HG03139 (cell line): ENCODE data around the gene IFITM10.
"Not testable (repeated sequence)": the region's sequence is repeated elsewhere in the genome, so short reads cannot be mapped to it uniquely, and the experiment has no call there.

Source experiments
- ATAC-seq: cut with Tn5 transposase; IDR thresholded peaks from one replicate; pipeline ENCODE4 v1.9.1; 2021; ENCODE audit not compliant: unreplicated experiment

IFITM10 gene

DNA sequence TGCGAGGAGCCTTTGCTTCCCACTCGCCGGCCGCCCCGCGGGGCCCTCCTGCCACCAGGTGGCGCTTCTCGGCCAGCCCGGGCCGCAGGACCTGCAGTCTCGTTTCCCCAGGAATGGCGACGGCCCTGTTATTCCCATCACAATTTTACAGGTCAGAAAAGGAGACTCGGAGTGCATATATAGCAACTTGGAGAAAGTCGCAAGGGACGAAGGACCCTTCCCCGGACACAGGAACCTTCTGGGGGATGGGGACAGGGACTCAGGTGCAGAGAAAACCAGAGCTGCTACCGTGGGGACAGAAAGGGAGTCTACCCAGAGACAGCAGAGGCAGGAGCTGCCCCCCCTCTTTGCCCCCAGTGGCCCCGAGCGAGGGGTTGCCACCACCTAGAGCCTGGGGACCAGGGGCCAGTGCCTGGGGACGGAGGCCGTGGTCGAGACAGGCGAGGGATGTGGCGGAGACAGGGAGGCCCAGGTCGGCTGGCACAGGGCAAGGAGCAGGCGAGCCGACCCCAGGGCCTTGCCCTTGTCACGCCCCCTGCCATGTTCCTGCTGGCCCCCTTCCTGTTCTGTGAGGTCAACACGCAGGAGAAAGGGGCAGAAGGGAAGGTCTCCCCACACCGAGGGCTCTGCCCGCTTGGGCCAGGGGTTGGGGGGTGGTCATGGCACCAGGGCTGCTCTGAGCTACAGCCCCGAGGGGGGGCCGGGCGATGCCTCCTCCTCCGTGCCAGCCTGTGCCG, 56.9 kb downstream of the IFITM10 start:
- ATAC-seq = no peak

DNA sequence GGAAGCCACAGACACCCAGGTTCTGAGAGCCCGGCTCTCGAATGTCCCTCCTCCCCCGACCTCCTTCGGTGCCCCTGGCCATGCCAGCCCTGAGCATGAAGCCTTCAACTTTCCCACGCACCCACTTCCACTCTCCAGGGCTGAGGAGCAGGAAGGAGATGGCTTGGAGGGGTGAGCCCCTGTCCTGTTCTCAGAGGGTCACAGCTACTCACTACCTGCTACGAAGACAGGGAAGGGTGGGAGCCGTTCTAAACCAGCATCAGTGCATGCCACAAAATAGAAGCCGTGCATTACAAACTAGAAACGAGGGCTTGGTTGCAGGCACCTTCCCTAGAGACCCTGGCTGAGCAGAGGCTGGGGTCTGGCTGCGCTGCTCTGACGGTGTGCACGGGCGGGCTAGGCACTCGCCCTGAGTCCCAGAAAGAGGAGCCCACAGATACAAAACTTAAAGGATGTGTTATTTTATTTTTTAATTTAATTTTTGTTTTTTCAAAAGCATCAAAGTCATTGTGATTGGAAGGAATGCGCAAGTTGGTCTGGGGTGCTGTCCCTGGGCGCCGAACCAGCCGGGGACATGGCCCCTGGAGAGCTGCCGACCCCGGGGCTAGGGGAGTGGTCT, 57.6 kb downstream of the IFITM10 start:
- no peak for ATAC-seq

DNA sequence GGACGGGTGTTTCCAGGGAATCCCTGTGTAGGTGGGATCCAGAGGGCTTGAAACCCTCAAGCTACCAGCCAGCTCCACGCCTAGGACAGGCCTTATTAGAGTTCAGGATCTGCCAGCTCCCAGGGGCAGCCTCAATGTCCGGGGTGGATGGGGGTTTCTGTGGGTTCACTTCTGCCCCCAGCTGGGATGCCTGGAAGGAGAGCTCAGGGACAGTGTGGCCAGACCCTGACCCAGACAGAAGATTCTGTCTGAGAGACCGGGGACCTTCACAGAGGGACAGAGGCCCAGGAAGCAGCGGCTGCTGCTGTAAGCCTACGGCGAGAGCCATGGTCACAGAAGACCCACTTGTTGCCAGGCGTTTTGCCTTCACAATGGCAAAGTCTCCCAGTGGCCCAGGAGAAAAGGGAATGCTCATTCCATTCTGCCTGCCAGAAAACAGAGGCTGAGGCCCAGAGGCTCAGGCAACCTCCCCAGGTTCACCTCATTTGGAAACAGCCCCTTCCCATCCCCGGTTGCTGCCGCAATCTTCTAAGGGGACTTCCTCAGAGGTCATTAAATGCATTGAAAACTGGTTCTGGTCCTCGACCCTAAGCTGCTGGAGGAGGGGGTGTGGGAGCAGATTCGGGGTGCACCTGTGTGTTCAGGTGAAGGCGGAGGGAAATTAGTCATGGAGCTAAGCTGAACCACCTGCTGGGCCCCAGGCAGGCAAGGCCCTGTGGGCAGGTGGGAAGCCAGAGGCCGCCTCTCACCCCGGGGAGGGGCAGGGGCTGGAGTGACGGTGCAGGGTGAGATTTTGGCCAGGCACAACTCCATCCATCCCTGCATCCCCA, 58.3 kb downstream of the IFITM10 start:
- no peak for ATAC-seq

DNA sequence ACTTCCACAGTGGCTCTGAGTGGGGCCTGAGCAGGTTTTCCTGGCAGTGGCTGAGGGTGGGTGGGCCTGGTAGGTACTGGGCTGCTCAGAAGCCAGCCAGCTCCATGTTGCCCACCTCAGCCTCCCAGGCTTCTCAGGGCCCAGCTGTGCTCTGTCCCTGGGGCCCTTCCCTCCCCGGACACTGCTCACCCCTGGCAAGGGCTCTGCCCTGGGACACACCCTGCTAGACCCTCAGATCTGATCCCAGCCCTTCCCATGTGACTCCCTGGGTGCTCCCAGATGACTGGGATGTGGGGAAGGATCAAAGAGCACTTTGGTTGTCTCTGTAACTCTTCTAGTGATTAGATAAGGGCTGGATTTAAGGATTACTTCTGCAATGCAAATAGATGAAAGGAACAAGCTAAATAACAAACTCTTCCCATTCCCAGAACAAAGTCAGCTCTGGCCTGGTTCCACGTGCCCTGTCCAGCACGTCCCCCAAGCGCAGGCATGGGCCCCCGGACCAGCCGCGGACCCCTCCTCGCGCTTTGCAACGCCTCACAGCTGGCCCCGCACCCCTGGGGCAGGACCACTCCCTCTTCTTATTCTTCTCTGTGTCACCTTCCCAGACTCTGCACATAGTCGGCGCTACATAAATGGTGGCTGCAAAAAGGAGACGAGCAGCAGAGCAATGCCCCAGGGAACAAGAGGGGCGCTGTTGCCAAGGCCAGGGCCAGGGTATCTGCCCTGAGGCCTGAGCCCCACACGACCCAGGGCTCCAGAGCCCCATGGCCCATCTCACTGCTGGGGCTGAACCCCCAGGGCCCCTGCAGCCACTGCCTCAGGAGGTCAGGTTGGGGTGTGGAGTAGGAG, 59.1 kb downstream of the IFITM10 start:
- no peak for ATAC-seq

DNA sequence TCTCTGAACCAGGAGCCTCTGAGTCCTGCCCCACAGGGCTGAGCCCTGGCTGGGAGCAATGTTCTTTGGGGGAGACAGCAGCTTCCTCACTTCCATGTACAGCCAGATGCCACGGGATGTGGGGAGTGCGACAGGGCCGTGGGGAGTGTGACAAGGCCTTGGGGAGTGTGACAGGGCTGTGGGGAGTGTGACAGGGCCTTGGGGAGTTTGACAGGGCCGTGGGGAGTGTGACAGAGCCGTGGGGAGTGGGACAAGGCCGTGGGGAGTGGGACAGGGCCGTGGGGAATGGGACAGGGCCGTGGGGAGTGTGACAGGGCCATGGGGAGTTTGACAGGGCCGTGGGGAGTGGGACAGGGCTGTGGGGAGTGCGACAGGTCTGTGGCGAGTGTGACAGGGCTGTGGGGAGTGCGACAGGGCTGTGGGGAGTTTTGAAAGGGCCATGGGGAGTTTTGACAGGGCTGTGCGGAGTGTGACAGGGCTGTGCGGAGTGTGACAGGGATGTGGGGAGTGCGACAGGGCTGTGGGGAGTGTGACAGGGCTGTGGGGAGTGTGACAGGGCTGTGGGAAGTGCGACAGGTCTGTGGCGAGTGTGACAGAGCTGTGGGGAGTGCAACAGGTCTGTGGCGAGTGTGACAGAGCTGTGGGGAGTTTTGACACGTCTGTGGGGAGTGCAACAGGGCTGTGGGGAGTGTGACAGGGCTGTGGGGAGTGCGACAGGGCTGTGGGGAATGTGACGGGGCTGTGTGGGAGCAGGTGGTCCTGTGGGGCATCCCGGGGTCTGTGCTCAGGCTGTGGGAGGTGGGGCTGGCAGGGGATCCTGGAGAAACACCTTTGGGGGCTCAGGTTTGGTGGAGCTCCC, 60.0 kb downstream of the IFITM10 start:
- ATAC-seq = no peak

DNA sequence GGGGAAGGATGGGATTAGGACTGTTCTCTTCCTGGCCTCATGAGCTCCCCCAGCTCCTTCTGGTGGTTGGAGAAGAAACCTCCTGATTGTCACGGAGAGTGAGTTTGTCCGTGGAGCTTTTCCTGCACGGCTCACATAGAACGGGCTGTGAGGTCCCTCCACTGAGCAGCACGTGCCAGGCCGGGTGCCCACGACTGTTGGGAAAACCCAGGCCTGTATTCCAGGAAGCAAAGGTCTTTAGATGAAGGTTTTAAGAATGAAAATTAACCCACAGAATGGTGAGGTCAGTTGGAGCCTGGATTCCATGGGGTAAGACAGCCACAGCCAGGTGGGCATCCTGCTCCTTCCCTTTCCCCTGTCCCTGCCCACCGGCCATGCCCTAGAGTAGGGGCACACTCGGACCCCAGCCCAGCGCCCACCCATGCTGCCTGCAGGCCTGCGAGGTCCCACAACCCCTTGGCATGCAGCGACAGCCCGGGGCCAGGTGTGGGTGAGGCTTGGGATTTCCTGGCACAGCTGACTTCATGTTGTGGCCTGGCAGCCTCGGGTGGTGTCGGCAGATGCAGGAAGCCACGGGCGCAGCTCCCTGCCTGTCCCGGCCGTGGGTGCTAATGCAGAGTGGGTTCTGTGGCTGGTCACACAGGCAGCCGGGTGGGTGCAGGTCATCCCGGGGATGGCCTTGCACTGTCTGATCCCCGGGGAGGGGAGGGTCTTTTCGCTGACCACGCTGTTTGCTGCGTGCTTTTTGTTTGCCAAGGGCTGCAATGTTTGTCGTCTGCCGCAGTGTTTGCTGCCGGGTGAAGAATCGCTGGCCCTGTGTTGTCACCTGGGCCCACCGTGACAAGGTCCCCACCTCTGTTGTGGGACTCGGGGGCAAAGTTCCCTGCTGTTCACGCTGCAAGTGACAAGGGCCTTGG, 60.9 kb downstream of the IFITM10 start:
- not testable (repeated sequence) for ATAC-seq

DNA sequence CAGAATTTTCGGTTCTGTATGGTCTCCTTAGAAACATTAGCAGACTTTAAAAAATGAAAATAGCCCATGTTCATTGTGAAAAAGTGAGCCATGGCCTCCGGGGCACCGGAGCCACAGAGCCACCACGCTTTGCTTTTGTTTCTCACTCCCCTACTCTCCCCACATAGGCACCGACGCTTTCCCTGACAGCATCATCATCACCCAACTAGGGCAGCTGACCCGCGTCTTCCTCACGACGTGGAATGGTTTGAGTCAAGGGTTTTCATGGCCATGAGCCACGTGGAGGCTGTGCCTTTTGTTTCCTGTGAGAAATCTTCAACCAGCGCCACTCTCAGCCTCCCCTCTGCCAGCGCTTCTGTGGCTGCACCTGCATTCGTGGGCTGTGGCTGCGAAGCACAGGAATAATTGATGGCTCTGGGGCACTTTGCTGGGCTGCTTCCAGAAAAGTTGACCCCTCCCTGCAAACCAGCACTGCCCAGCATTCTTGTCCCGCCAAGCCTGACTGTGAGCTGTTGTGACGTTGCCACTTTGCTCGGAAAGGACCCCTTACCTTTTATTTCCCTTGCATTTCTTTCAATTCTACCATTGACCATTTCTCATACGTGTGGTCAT, 62.0 kb downstream of the IFITM10 start:
- not testable (repeated sequence) for ATAC-seq

DNA sequence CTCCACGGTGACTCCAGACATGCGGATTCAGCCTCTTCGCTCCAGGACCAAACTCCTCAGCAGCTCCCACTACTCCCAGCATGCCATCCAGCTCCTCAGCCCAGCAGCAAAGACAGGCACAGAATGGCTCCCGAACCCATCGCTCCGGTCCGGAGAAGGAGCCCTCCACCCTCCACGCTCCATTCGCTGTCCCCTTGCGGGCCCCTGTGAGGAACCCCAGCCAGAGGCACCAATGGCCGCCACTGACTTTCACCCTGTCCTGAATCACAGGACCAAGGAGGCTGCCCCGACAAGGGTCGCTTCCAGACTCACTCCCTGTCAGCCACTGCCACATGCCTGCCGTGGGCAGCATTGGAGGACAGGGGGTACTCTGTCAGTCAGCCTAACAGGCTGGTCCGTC, 64.2 kb downstream of the IFITM10 start:
- not testable (repeated sequence) for ATAC-seq

DNA sequence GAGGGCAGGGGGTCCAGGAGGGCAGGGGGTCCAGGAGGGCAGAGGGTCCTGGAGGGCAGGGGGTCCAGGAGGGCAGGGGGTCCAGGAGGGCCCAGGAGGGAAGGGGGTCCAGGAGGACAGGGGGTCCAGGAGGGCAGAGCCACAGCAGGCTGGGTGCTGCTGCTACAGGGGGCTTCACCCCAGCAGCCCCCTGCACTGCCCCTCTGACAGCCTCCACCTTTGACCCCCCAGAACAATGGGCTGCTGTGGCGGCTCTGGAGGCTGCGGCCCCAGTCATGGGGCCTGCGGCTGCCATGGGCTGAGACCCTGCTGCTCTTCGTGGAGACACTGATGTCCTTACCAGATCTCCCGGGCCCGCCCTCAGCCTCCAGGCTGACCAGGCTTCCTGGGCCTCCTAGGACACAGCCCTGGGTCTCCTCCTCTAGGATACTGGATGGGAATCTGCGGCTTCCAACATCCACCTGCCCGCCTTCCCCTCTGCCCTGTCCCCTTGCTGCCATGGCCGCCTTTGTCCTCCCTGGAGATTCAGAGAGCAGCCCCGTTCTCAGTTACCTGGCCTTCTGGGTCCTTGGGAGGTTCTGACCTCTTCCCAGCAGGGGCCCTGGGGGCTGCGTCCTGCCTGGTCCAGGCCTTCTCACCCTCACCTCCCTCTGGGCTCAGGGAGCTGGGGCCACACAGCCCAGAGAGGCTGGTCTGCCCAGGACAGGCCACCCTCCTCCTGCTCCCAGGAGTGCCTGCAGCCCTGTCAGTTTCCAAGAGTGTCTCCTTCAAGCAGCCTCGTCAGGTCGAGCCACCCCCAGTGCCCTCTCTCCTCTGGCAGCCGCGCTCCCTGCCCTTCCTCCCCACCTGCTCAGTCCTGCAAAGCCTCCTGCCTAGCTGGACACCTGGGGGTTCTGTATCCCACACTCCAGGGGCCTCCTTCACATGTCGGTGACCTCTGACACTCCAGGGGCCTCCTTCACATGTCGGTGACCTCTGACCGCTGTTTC, 65.2 kb downstream of the IFITM10 start:
- not testable (repeated sequence) for ATAC-seq

DNA sequence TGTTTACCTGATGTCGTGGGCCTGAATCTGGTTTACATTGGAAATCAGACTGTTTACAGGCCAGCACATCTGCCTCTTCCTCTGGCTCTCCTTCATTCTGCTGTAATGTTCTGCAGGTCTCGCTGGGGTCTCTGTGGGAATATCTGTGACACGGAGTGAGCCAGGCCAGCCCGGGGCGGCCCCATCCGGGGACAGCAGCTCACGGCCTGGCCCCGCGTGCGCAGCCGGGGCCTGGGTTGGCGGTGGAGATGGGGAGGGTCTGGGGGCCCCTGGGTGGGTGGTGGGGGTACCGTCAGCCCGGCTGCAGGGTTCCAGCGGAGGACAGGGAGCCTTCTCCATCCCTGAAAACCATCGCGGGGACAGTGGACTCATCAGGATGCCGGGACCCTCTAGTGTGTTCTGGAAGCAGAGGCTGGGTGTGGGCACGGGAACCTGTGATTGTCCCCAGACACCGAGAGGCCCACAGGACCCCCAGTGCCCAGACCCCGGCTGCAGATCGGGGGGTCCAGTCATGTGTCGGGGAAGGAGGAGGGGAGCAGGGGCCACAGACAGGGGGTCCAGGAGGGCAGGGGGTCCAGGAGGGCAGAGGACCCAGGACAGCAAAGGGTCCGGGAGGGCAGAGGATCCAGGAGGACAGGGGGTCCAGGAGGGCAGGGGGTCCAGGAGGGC, 66.4 kb downstream of the IFITM10 start:
- not testable (repeated sequence) for ATAC-seq

DNA sequence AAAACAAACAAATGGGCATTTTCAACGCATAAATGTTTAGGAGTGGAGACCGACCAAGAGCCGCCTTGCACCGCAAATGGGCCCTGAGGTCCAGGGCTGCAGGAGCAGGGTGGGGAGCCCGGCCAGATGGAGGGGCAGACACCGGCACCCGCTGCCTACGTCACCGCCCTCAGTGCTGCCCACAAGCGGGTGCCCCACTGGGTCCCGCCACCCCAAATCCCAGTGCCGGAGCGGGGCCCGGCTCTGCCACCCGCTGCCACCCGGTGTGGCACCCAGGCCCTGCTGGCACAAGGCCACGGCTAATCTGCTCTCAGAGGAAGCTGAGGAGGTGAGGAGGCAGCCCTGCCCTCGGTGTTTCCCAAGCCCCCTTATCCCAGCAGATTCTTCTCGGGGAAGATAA, 67.2 kb downstream of the IFITM10 start:
- not testable (repeated sequence) for ATAC-seq
